GM18873 (cell line): ENCODE measurements around the gene NME7.
A peak's percentile ranks its signal among the peaks of the same experiment; 100 is the strongest.

ENCODE experiments used
- ATAC-seq: cut with Tn5 transposase; IDR thresholded peaks from one replicate; pipeline ENCODE4 v1.9.1; 2021; ENCODE audit warnings: mild to moderate bottlenecking, moderate library complexity, moderate number of reproducible peaks; ENCODE audit not compliant: unreplicated experiment, low FRiP score

NME7 gene

DNA sequence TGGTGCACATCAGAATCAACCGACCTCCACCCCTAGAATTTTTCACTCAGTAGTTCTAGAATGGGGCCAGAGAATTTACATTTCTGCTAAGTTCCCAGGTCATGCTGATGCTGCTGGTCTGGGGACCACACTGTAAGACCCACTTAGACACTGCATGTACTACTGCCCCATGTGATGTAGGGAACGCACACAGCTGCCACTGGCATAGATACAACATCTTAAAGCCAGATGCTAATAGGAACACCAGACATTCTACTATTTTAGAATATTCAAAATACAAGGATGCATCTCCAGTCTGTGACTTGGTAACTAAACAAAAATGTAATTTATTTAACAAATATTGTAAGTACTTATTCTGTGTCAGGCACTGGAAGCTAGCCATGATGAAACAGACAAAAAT is 275.2 kb downstream of the NME7 start:
- ATAC-seq: no peak

DNA sequence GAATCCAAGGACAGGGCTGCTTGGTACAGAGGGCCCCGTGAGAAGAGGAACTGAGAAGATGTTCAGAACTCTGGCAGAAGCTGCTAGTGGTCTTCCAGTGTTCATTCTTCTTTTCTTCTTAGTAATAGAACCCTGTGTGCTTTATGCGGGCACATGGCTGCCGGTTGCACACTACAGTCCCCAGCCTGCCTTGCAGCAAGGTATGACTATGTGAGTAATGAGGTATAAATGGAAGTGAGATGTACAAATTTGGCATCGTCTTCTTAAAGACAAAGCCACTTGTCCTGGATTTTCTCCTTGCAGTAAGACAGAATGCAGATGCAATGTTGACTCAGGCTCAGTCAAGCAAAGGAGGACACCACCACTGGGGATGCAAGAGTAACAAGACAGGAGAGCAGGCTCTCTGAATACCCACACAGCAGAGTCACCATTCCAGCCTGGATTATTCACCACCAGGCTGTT is 276.1 kb downstream of the NME7 start:
- peak; percentile 77 for ATAC-seq

- peak; percentile 40 for ATAC-seq
These were observed 276.7 kb downstream of the NME7 start for GRCh38 chr1:169090900-169091311.

DNA sequence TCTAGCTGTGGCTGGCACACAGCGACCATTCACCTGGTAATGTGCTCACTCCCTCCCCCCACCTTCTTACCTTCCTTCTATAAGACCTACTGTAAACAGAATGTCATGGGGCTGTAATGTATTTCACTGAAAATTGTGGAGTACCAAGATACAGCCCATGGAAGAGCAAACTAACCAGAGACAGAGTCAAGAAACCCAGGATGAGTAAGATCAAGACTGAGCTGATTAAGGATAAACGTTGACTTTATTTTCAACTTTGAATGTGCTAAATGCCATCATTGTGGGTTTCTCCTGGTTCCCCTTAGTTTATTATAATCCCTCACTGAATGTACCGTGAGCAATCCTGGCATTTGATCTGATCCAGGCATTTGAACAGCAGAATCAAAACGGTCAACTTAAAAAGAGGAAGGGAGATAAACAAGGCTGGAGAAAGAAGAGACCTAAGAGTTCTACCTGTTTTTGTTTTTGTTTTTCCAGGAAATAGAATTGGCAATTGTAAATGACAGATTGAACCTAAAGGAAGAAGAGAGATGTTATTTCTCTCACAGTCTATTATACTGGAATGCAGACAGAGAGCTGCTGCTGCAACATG is 277.2 kb downstream of the NME7 start:
- no peak for ATAC-seq

- no peak for ATAC-seq
These were observed 277.8 kb downstream of the NME7 start for GRCh38 chr1:169089776-169090175.

DNA sequence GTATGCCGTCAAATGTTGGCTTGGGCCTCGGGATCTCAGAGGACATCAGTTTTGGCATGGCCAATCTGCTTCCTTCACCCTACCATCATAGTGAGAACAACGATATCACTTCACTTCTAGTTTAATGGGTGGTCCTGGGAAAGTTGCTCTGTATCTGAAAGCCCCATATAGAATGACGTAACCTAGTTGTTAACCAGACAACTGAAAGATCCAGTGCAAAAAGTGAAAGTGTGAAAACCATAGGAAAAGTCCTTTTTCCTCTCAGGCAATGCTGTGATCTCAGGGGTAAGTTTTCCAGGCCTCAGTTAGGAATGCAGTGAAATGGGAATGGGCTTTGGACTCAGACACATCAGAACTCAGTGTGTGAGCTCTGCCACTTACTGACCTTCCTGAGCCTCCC is 279.7 kb downstream of the NME7 start:
- no peak for ATAC-seq

DNA sequence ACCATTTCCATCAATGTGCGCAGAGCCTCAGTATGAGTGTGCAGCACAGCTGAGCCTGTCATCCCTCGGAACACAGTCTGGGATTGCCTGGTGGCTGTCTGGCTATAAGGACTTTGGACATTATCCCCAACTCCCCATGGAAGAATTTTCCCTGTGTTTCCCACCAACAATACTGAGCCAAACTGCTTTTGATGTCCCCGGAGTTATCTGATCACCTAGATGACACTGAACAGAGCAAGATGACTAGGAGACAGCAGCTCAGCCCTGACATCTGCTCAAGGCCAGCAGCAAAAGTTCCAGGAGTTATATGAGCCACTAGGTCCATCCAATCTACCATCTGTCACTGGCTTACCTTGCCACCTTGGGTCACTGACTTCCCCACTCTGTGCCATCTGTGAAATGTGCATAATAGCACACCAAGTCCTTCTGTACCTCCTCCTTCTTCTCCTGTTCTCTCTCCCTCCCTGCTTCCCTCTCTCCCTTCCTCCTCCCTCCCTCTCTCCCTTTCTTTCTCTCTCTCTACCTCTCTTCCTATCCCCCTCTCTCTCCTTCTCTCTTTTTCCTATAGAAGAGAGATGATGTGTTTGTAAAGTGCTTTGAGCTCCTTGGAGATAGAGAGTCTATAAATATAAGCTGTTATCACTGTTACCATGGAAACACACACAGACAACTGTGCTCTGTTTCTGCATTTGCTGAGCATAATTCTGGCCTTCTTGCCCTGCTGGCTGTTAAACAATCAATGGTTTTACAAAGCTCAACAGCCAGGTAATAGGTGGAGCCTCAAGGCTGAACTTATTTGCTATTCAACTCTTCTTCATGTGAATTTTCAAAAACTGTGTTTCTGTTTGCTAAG is 280.8 kb downstream of the NME7 start:
- ATAC-seq: no peak

- no peak for ATAC-seq
These were observed 281.7 kb downstream of the NME7 start for GRCh38 chr1:169085911-169086310.
